SK-N-SH (cell line): Measurements from ENCODE around the gene C22orf31. TPM values are rescaled to one million over a fixed set of nuclear protein-coding genes. Genes with fewer than 3 reads are reported as not detected.

ENCODE experiments used
- CTCF ChIA-PET: fragments of 300-600, 350-600 bp; formaldehyde crosslinking; extraction: SDS; loops from one replicate; lab custom pipeline; 2021; lab: Yijun Ruan, JAX
- POLR2A ChIA-PET: fragments of 350-600 bp; sonication (Branson Sonifier 250); formaldehyde crosslinking; extraction: SDS; loops from one replicate; lab custom pipeline; 2020; ENCODE audit warnings: antibody characterized with exemption, inconsistent platforms; lab: Yijun Ruan, JAX
- DNase-seq: peaks from one replicate; pipeline ENCODE4 v3.0.0; 2012
- H2AFZ ChIP-seq: fragments of 200-600 bp; sonication (generic); 2 replicates; pipeline ENCODE4 v1.8.1; 2016; ENCODE audit warnings: antibody characterized with exemption, mild to moderate bottlenecking, low read depth
- H3F3A ChIP-seq: fragments of 200-600 bp; sonication (generic); replicated peaks from 2 replicates; pipeline ENCODE3; 2016; ENCODE audit warnings: antibody characterized with exemption, mild to moderate bottlenecking; ENCODE audit not compliant: insufficient read depth
- H3K27ac ChIP-seq, 2 experiments: fragments of 200-500 bp in 1 of 2; fragments of 200-600 bp in 1 of 2; sonication (Bioruptor generic) in 1 of 2; sonication (generic), shearing (Covaris generic) in 1 of 2; 2 replicates each; pipeline versions ENCODE4 v1.5.1 to v1.6.1; 2014 to 2016; ENCODE audit warnings: low read depth in 2 of 2, inconsistent platforms in 1 of 2, low read length in 1 of 2, mild to moderate bottlenecking in 1 of 2, mixed read lengths in 1 of 2
- H3K27me3 ChIP-seq: fragments of 200-600 bp; sonication (generic), shearing (Covaris generic); 2 replicates; pipeline ENCODE4 v1.6.1; 2016; ENCODE audit warnings: mixed run types; ENCODE audit not compliant: insufficient read depth
- H3K36me3 ChIP-seq, 2 experiments: fragments of 200-500 bp in 1 of 2; fragments of 200-600 bp in 1 of 2; sonication (Bioruptor generic) in 1 of 2; sonication (generic) in 1 of 2; replicated peaks in 1 of 2; 2 replicates each; pipeline versions ENCODE3 to v1.5.1; 2014 to 2016; ENCODE audit warnings: low read length in 1 of 2, mild to moderate bottlenecking in 1 of 2; ENCODE audit not compliant: insufficient read depth in 2 of 2, control insufficient read depth in 1 of 2
- H3K4me1 ChIP-seq, 2 experiments: fragments of 200-500 bp in 1 of 2; fragments of 200-600 bp in 1 of 2; sonication (Bioruptor generic) in 1 of 2; sonication (generic), shearing (Covaris generic) in 1 of 2; 2 replicates each; pipeline versions ENCODE4 v1.5.1 to v1.6.1; 2014 to 2016; ENCODE audit warnings: low read depth in 1 of 2, low read length in 1 of 2, mixed run types in 1 of 2; ENCODE audit not compliant: insufficient read depth in 2 of 2, control insufficient read depth in 1 of 2
- H3K4me2 ChIP-seq: fragments of 200-600 bp; sonication (generic), shearing (Covaris generic); 2 replicates; pipeline ENCODE4 v1.6.1; 2017; ENCODE audit warnings: mixed run types
- H3K4me3 ChIP-seq, 2 experiments: fragments of 200-500 bp in 1 of 2; fragments of 200-600 bp in 1 of 2; sonication (Bioruptor generic) in 1 of 2; sonication (generic), shearing (Covaris generic) in 1 of 2; 2 replicates each; pipeline versions ENCODE4 v1.5.1 to v1.8.1; 2014 to 2016; ENCODE audit warnings: low read depth in 2 of 2, inconsistent platforms in 1 of 2, low read length in 1 of 2, mild to moderate bottlenecking in 1 of 2, mixed read lengths in 1 of 2, moderate library complexity in 1 of 2
- H3K79me2 ChIP-seq: fragments of 200-600 bp; sonication (generic); 2 replicates; pipeline ENCODE4 v1.8.1; 2017; ENCODE audit warnings: mild to moderate bottlenecking; ENCODE audit not compliant: insufficient read depth
- H3K9ac ChIP-seq: fragments of 200-600 bp; sonication (generic); 2 replicates; pipeline ENCODE4 v1.6.1; 2017; ENCODE audit warnings: mixed run types
- H3K9me2 ChIP-seq: fragments of 200-600 bp; sonication (generic); 2 replicates; pipeline ENCODE4 v1.6.1; 2017; ENCODE audit warnings: mixed run types
- H3K9me3 ChIP-seq: fragments of 200-600 bp; sonication (generic); 2 replicates; pipeline ENCODE4 v1.6.1; 2017; ENCODE audit warnings: mixed run types, mild to moderate bottlenecking, moderate library complexity
- H4K20me1 ChIP-seq: fragments of 200-600 bp; sonication (generic); 2 replicates; pipeline ENCODE4 v1.6.1; 2017; ENCODE audit warnings: mild to moderate bottlenecking, mixed run types; ENCODE audit not compliant: insufficient read depth
- CTCF ChIP-seq: fragments of 200-600 bp; sonication (generic); IDR thresholded peaks from 2 replicates; pipeline ENCODE4 v1.6.1; 2017; ENCODE audit warnings: antibody characterized with exemption, mild to moderate bottlenecking, moderate library complexity
- ELF1 ChIP-seq: IDR thresholded peaks from 2 replicates; pipeline ENCODE4 v1.4.0; 2012
- EP300 ChIP-seq, 2 experiments: IDR thresholded peaks; 2 replicates each; pipeline versions ENCODE4 v1.4.0 to v1.6.1; 2012; ENCODE audit warnings: borderline replicate concordance in 1 of 2, low read depth in 1 of 2, low read length in 1 of 2
- GABPA ChIP-seq: IDR thresholded peaks from 2 replicates; pipeline ENCODE4 v1.4.0; 2012; ENCODE audit warnings: low read depth, mild to moderate bottlenecking
- GATA2 ChIP-seq: sonication (generic); formaldehyde crosslinking; IDR thresholded peaks from 2 replicates; pipeline ENCODE4 v1.5.0; 2020; ENCODE audit warnings: mild to moderate bottlenecking, missing genetic modification reagents
- MAX ChIP-seq: IDR thresholded peaks from 2 replicates; pipeline ENCODE4 v1.4.0; 2012; ENCODE audit warnings: low read depth
- RAD21 ChIP-seq: IDR thresholded peaks from 2 replicates; pipeline ENCODE4 v1.6.1; 2012; ENCODE audit warnings: mild to moderate bottlenecking, low read length
- RXRA ChIP-seq: IDR thresholded peaks from 2 replicates; pipeline ENCODE4 v1.4.0; 2012; ENCODE audit warnings: low read depth, mild to moderate bottlenecking, borderline replicate concordance
- SIN3A ChIP-seq: IDR thresholded peaks from 2 replicates; pipeline ENCODE4 v1.6.1; 2012; ENCODE audit warnings: low read depth, mild to moderate bottlenecking, low read length, moderate library complexity, borderline replicate concordance
- SMC3 ChIP-seq: IDR thresholded peaks from 2 replicates; pipeline ENCODE4 v1.6.1; 2012; ENCODE audit warnings: low read depth, low read length, improper control_type of control experiment
- WGBS: methylation state at CpG from one replicate; pipeline ENCODE4 v1.1.6; 2017; ENCODE audit warnings: low lambda C conversion rate; 5-methylcytosine and 5-hydroxymethylcytosine counted together
- polyA plus RNA-seq, 3 experiments: library from polyadenylated mRNA; depleted of rRNA; stranded (reverse); fragments of >200 nt; gene quantifications; 2 replicates each; pipeline ENCODE4 v1.2.3, GENCODE V29; 2012

The C22orf31 gene
- polyA plus RNA-seq, 1 of the 3 experiments (the other 2 are of a cell fraction), result not detected

GRCh38 chr22:29078036-29078868 lies 16.6 kb upstream of the C22orf31 start:
- CTCF ChIA-PET, result interaction anchor here (0.6 to 1.5 kb wide), 2 partner anchors 33 to 76 kb away, joined by 3 to 5 read pairs; no protein-coding TSS in a partner anchor
- POLR2A ChIA-PET, result interaction anchor here (0.6 kb wide), 2 partner anchors 686 to 1654 kb away, joined by 4 read pairs; no protein-coding TSS in a partner anchor

DNA sequence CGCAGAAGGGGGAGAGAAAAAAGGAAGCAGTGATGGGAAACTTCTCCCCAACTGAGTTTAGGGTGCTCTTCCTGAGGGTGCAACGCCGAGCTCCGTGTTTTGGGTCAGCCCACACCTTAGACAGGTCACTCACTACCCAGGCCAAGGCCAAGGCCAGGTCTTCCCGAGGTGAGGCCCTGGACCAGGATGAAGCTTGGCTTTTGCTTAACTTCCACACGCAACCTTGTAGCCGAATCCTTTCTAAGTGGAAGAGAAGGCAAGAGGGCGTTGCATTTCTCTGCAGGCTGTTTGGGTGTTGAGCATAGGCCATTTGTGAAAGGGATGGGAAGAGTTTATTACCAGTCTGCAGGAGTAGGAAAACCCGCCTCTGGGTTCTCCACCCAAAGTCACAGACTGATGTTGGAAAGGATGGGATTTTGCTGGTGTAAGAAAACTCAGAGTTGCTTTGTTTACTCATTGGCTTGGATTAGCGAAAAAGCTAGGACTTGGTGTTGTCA lies 12.7 kb upstream of the C22orf31 start:
- ChIA-PET CTCF (interaction anchor here (0.9 to 2.1 kb wide), 3 partner anchors 34 to 171 kb away, joined by 3 to 7 read pairs (median 5); no protein-coding TSS in a partner anchor), POLR2A (no interaction called here)
- 93% methylated on average over 9 of the region's 10 CpGs for WGBS
- no peaks in the 10 kb centered on the region for H3F3A ChIP-seq
- H3K36me3 ChIP-seq, result no peaks in the 10 kb centered on the region
- no peaks in the 10 kb centered on the region for H4K20me1 ChIP-seq
- no peaks in the 10 kb centered on the region for H3K9me3 ChIP-seq
- TF ChIP-seq MAX (no peak), RXRA (no peak)
- TF ChIP-seq, all 33 proteins: peak for 0
- Histone ChIP-seq H3K27ac (no peak overlapping the region), H3K4me2 (peak overlapping the region; percentile 95), H2AFZ (no peak overlapping the region), H3K9ac (no peak overlapping the region), H3K79me2 (no peaks in the 10 kb centered on the region), H3K4me1 (peaks cover 0 to 11% of the 10 kb centered on the region in 2 experiments; a peak in 1 of 4 replicates), H3K4me3 (no peak overlapping the region), H3K9me2 (no peaks in the 10 kb centered on the region), H3K27me3 (no peaks in the 10 kb centered on the region)
- no peak for DNase-seq

More at GRCh38 chr22:29078036-29078868, 16.6 kb upstream of the C22orf31 start:
- Histone ChIP-seq H4K20me1 (no peaks in the 10 kb centered on the region), H2AFZ (no peak overlapping the region), H3K9me3 (no peaks in the 10 kb centered on the region), H3K36me3 (no peaks in the 10 kb centered on the region), H3K27me3 (no peaks in the 10 kb centered on the region), H3K9me2 (no peaks in the 10 kb centered on the region), H3K4me3 (no peak overlapping the region), H3K4me1 (peaks cover 7 to 34% of the 10 kb centered on the region in 2 experiments; a peak in 3 of 4 replicates), H3K79me2 (no peaks in the 10 kb centered on the region), H3K4me2 (no peak overlapping the region), H3F3A (no peaks in the 10 kb centered on the region)
- 97% methylated on average over 6 of the region's 6 CpGs for WGBS
- no peak for DNase-seq
- TF ChIP-seq RXRA, result no peak
- TF ChIP-seq SMC3, result no peak
- no peak for TF ChIP-seq ELF1
- TF ChIP-seq CTCF, result no peak
- no peak for TF ChIP-seq GATA2 (CRISPR knock-in tag)
- no peak for TF ChIP-seq RAD21
- no peak for TF ChIP-seq SIN3A
- TF ChIP-seq GABPA, result no peak
- TF ChIP-seq EP300 (IDR thresholded peaks at IDR 0.05; ENCODE audit: borderline replicate concordance in 1 of 2, low read depth in 1 of 2, low read length in 1 of 2), result no peak
- TF ChIP-seq, all 33 proteins: peak for 0
- no peak overlapping the region for H3K27ac ChIP-seq
- no peak overlapping the region for H3K9ac ChIP-seq
